Erythroblast (primary cell): ENCODE results near the gene JMJD4.

Experiments
- DNase-seq, 2 experiments: peaks; one replicate each; lab custom pipeline; 2025; lab: John Stamatoyannopoulos, UW
- GATA1 ChIP-seq: IDR thresholded peaks from 2 replicates; pipeline ENCODE4 v1.6.1; 2011; ENCODE audit warnings: low read depth, mild to moderate bottlenecking, control low read depth, low read length, moderate library complexity
- POLR2A ChIP-seq: IDR thresholded peaks from 2 replicates; pipeline ENCODE4 v1.6.1; 2011; ENCODE audit warnings: mild to moderate bottlenecking, low read length

JMJD4 gene

DNA sequence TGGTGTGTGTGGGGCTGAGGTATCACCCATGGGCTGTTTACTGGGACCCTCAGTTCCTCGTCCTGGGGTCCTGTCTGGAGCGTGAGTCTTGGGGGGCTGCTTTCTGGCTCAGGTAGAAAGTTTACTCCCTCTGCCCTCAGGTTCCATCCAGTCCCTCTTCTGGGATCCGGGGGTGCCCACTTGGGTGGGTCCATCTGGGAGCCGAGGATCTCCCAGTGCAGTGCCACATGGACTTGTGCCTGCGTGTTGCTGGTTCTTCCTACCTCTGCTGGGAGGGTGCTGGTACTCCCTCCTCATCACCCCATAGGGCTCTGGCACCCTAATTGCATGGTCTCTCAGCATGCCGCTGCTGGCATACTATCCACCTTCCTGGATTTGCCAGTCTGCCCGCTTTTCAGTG is 14.1 kb upstream of the JMJD4 start:
- DNase-seq, result no peak
- TF ChIP-seq POLR2A, result no peak
- no peak for TF ChIP-seq GATA1

- peak; percentile 50 to 56 for DNase-seq
- TF ChIP-seq POLR2A (peak; percentile 88), GATA1 (no peak)
Measured at GRCh38 chr1:227748496-227749182, 13.5 kb upstream of the JMJD4 start.

DNA sequence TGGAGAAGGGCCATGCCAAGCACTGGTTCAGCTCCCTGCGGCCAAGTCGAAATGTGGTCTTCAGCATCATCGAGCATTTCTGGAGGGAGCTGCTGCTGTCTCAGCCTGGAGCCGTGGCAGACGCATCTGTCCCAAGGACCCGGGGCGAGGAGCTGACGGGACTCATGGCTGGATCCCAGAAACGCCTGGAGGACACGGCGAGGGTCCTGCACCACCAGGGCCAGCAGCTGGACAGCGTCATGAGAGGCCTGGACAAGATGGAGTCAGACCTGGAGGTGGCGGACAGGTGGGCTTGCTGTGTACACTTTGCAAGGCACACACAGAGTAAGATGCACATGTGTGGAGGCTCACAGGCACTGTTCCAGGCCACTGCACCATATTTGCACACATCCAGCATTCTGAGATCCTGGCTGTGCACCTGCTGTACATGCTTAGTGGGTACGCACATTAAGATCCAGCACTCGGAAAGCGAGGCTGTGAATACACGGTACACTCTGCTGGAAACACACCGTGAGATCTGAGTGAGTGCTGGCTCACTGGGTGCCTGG is 12.9 kb upstream of the JMJD4 start:
- TF ChIP-seq GATA1 (no peak), POLR2A (no peak)
- no peak for DNase-seq

GRCh38 chr1:227747382-227747781 is 12.3 kb upstream of the JMJD4 start:
- no peak for DNase-seq
- TF ChIP-seq POLR2A (no peak), GATA1 (no peak)

- no peak for TF ChIP-seq POLR2A
- no peak for TF ChIP-seq GATA1
- DNase-seq, result no peak
Measured at GRCh38 chr1:227746676-227747075, 11.6 kb upstream of the JMJD4 start.

DNA sequence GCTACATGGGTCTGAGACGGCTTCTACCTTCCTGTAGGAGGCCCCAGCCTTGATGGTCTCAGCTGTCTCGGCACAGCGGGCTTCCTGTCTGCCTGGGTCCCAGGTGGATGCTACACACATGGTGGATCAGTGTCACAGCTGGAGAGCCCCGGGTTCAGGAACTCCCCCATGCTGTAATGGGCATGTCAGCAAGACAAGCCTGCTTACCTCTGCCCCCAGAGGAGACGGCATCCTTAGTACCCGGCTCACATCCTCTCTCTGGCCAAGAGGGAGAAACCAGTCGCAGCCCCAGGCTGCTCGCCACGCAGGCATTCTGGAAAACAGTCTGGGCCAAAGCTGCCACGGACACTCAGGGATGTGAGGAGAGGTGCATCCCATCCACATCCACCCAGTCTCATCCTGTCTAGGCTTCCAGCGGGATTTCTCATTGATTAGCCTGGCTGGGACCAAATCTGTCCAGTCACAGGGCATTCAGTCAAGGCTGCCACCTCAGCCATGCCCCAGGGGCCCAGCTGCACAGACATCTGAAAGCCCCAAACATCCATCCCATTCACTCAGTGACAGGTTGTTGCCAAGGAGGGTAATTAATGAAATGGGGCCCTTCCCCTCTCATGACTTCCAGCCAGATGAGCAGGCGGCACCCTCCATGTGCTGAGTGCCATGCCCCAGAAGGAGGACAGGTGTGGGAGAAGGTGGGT is 10.6 kb upstream of the JMJD4 start:
- no peak for DNase-seq
- TF ChIP-seq POLR2A, result no peak
- no peak for TF ChIP-seq GATA1

GRCh38 chr1:227744668-227745067 is 9.6 kb upstream of the JMJD4 start:
- DNase-seq, result no peak
- no peak for TF ChIP-seq GATA1
- no peak for TF ChIP-seq POLR2A

DNA sequence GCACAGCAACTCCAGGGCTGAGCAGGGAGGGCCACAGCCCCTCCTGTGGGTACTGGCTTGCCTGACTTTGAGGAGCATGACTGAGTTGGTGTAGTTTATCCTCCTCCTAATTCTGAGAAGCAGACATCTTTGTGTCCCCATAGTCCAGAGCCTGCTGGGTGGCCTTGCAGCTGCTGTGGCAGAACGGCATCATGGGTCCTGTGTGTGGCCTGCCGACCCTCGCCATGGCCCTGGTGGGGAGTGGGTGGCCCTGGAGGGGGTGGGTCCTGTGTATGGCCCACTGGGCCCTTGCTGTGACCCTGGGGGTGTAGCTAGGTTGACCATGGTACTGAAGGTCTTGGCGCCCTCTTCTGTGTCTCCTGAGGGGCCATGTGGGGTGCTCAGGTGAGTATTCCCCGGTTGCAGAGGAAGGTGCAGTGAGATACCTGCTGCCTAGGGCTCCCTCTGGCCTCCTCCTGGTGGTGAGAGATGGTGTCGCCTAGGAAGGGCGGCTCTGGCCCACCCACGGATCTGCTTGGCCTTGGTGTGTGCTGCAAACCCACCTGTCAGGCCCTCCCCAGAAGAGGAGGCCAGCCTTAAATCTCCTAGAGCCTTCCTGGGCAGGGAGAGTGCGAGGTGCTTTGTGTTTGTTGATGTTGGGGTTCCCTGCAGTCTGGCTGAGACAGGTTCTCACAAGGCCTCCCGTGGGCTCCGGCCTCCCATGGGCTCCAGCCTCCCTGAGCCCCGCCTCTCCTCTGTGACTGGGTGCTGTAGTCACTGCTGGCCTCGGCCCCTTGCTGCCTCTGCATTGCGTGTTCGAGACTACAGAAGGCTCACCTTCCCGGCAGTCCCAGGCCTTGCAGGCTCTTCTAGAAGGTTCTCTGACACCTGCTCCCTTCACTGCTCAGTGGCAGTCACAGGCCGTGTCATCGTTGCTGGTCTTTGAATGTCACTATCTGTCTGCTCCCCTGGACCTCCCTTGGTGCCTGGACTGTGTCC is 7.9 kb upstream of the JMJD4 start:
- DNase-seq, result no peak
- TF ChIP-seq POLR2A, result no peak
- TF ChIP-seq GATA1, result no peak

GRCh38 chr1:227741166-227741870 is 6.2 kb upstream of the JMJD4 start:
- TF ChIP-seq POLR2A (no peak), GATA1 (no peak)
- no peak for DNase-seq

DNA sequence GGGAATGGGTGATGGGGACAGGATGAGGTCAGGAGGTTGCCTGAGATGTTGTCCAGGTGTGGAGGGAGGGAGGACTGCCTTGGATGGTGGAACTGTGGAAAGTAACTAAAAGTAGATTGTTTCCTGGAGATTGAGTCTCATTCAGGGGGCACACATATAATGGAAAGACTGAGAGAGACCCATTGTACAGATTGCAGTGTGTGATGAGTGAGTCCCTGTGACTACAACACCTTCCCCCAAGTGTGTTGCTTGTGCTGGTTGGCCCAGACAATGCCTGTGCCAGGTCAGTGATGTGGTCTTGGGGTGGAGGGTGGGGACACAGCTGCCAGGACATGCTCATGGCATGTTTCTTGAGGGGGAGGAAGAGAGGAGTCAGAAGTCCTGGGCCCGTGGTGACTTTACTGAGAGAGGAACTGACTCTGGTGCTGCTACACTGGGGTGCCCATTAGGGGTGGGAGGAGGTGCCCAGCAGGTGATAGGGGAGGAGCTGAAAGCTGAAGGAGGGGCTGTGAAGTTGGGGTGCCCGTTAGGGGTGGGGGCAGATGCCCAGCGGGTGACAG is 5.4 kb upstream of the JMJD4 start:
- TF ChIP-seq GATA1, result no peak
- DNase-seq, result no peak

DNA sequence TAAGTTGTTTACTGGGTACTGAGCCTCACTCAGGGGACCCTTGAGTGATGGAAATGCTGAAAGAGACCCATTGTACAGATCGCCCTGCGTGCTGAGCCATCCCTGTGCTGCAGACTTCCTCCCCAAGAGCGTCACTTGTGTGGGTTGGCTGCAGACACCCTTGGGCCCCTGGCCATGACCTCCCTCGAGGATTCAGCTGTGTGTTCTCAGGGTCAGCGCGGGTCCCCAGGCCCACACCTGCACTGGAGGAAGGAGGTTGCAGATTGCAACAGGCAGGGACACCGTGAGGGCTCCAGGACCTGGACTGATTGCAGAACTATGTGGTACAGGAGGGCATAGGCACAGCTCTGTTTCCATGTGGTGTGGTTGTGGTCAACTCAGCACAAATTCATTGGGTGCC is 4.5 kb upstream of the JMJD4 start:
- TF ChIP-seq GATA1 (no peak), POLR2A (no peak)
- DNase-seq, result no peak

- DNase-seq, result no peak
- TF ChIP-seq POLR2A, result no peak
- TF ChIP-seq GATA1, result no peak
Measured at GRCh38 chr1:227738820-227739219, 3.7 kb upstream of the JMJD4 start.

GRCh38 chr1:227736814-227737432 is 1.8 kb upstream of the JMJD4 start:
- TF ChIP-seq POLR2A (peak; percentile 24), GATA1 (no peak)
- DNase-seq, result peak in 1 of 2 experiments; percentile 23
